Ovary (tissue), 9 donors: Measurements from ENCODE around the gene BRDT. TPM values are rescaled to one million over a fixed set of nuclear protein-coding genes. Genes with fewer than 3 reads are reported as not detected.

ENCODE experiments used
- DNase-seq, 5 donors: peaks; one replicate each; pipeline ENCODE4 v3.0.0-alpha.2; 2019 to 2020
- H3K27ac ChIP-seq, 2 donors: fragments of 200-600 bp; one replicate each; pipeline versions ENCODE4 v1.5.1 to v1.8.0; 2019 to 2022
- H3K27me3 ChIP-seq: fragments of 200-600 bp; one replicate; pipeline ENCODE4 v1.8.0; 2022
- H3K36me3 ChIP-seq: fragments of 200-600 bp; sonication (generic); one replicate; pipeline ENCODE4 v1.5.1; 2019
- H3K4me1 ChIP-seq: one replicate; pipeline ENCODE4 v1.8.1; 2013; ENCODE audit warnings: mild to moderate bottlenecking, moderate library complexity; ENCODE audit not compliant: insufficient read depth
- H3K4me3 ChIP-seq: fragments of 200-600 bp; sonication (generic); one replicate; pipeline ENCODE4 v1.5.1; 2017
- H3K9me3 ChIP-seq, 2 donors: fragments of 200-600 bp in 1 of 2; sonication (generic) in 1 of 2; one replicate each; pipeline versions ENCODE4 v1.5.1 to v1.8.1; 2013 to 2019; ENCODE audit warnings: mild to moderate bottlenecking in 1 of 2, moderate library complexity in 1 of 2
- CTCF ChIP-seq, 3 donors: fragments of 450-650 bp in 2 of 3; fragments of 200-600 bp in 1 of 3; IDR thresholded peaks; one replicate each; pipeline versions ENCODE4 v1.5.1 to v1.8.0; 2016 to 2022; ENCODE audit warnings: antibody characterized with exemption in 3 of 3, mild to moderate bottlenecking in 1 of 3
- EP300 ChIP-seq: sonication (generic); formaldehyde crosslinking; IDR thresholded peaks from one replicate; pipeline ENCODE4 v1.6.1; 2017; ENCODE audit warnings: antibody characterized with exemption
- POLR2A ChIP-seq: fragments of 450-650 bp; IDR thresholded peaks from one replicate; pipeline ENCODE4 v1.6.1; 2017; ENCODE audit warnings: antibody characterized with exemption, mild to moderate bottlenecking, moderate library complexity
- WGBS, 3 donors: extraction: QIAGEN DNeasy Blood & Tissue Kit in 1 of 3; methylation state at CpG; one replicate each; pipeline versions ENCODE4 v1.1.5 to v1.1.7; 2013 to 2017; 5-methylcytosine and 5-hydroxymethylcytosine counted together
- intact Hi-C, 4 donors: fragments of 100-400 bp; cut with DNase I; formaldehyde crosslinking; loops; one replicate each; pipeline versions ENCODE4 v1.11.0 to v1.15.1; 2022 to 2023
- polyA plus RNA-seq, 2 donors: library from polyadenylated mRNA; stranded (reverse); fragments of 200-250 nt in 1 of 2; fragments of 350-450 nt in 1 of 2; fragmentation: Illumina TruSeq in 1 of 2; extraction: RNeasy Lipid Tissue Mini Kit (QIAGEN cat#74804) in 1 of 2; gene quantifications; one replicate each; pipeline ENCODE4 v1.2.3, GENCODE V29; 2013 to 2014
- total RNA-seq, 7 donors: library from RNA; depleted of rRNA in 2 of 7; stranded (reverse); fragments of >200 nt in 2 of 7; fragmentation: NEBNext Ultra II Directional in 3 of 7; extraction: Animal tissue kit (Norgen Biotek cat#: 25700) in 3 of 7; gene quantifications; one replicate each; pipeline versions ENCODE4 v1.1.0 to v1.2.4, GENCODE V29; 2016 to 2023
- donor health status: DM: no; HTN: no; CAD: no; lungs with moderate emphysema.
- donor health status: DM: no; HTN: no; CAD: no.
- donor health status: Bipolar disorder and iron deficiency.
- donor health status: DM: yes; HTN: yes; CAD: no.
- donor health status: DM: no; HTN: no; CAD: no.
- donor health status: DM: yes; HTN: yes; CAD: no.

The BRDT gene
- total and polyA plus RNA-seq, 9 donors = 0.17 TPM; not detected in 8

- no peak for DNase-seq
- H3K4me3 ChIP-seq = no peak overlapping the region
- no peaks in the 10 kb centered on the region for H3K9me3 ChIP-seq
- no peaks in the 10 kb centered on the region for H3K27me3 ChIP-seq
- WGBS, 3 donors = 28 to 49% (median 32%) methylated on average over 2 of the region's 2 CpGs
- TF ChIP-seq POLR2A (no peak), CTCF (IDR thresholded peaks at IDR 0.05) (no peak), EP300 (no peak)
- H3K36me3 ChIP-seq = no peaks in the 10 kb centered on the region
- H3K27ac ChIP-seq = no peak overlapping the region
- intact Hi-C loops = loop anchor here in 1 of 4 donors (10.0 kb wide), 1 partner anchor 371 kb away; the partner anchor contains the start of genes GLMN and RPAP2
- H3K4me1 ChIP-seq = no peaks in the 10 kb centered on the region
These were observed 25.1 kb upstream of the BRDT start for GRCh38 chr1:91924146-91924545.

GRCh38 chr1:91925644-91926435 is 23.4 kb upstream of the BRDT start:
- TF ChIP-seq POLR2A (no peak), EP300 (no peak), CTCF (IDR thresholded peaks at IDR 0.05) (no peak)
- Histone ChIP-seq H3K4me3 (no peak overlapping the region), H3K27me3 (no peaks in the 10 kb centered on the region), H3K4me1 (no peaks in the 10 kb centered on the region), H3K9me3 (no peaks in the 10 kb centered on the region), H3K27ac (no peak overlapping the region), H3K36me3 (no peaks in the 10 kb centered on the region)
- intact Hi-C loops = loop anchor here (2.0 to 10.0 kb wide), 3 partner anchors 369 to 414 kb away; partner anchors contain the start of genes GLMN (in 1 of the 4) and RPAP2 (in 1 of the 4)
- DNase-seq = no peak
- WGBS, 3 donors = 67 to 71% (median 68%) methylated on average over 4 of the region's 4 CpGs

GRCh38 chr1:91928026-91928425 is 21.2 kb upstream of the BRDT start:
- H3K9me3 ChIP-seq = no peaks in the 10 kb centered on the region
- intact Hi-C loops = loop anchor here in 3 of 4 donors (5.0 to 10.0 kb wide), 2 partner anchors 367 to 416 kb away; partner anchors contain the start of genes GLMN (in 1 of the 3) and RPAP2 (in 1 of the 3)
- TF ChIP-seq CTCF (IDR thresholded peaks at IDR 0.05) (no peak), EP300 (no peak), POLR2A (no peak)
- no peaks in the 10 kb centered on the region for H3K36me3 ChIP-seq
- H3K4me1 ChIP-seq = no peaks in the 10 kb centered on the region
- no peak overlapping the region for H3K4me3 ChIP-seq
- no peak for DNase-seq
- H3K27ac ChIP-seq = no peak overlapping the region
- WGBS, 3 donors = 75 to 92% (median 89%) methylated on average over 2 of the region's 2 CpGs
- H3K27me3 ChIP-seq = no peaks in the 10 kb centered on the region

GRCh38 chr1:91929250-91929649 is 20.0 kb upstream of the BRDT start:
- intact Hi-C loops = loop anchor here in 3 of 4 donors (5.0 to 10.0 kb wide), 2 partner anchors 366 to 417 kb away; partner anchors contain the start of genes GLMN (in 1 of the 3) and RPAP2 (in 1 of the 3)

More at GRCh38 chr1:91929250-91929649, 20.0 kb upstream of the BRDT start:
- WGBS, 3 donors = 4 to 5% (median 4%) methylated on average over 2 of the region's 2 CpGs
- no peak overlapping the region for H3K4me3 ChIP-seq
- TF ChIP-seq POLR2A (no peak), CTCF (IDR thresholded peaks at IDR 0.05) (no peak), EP300 (no peak)
- H3K27ac ChIP-seq = no peak overlapping the region
- H3K4me1 ChIP-seq = no peaks in the 10 kb centered on the region
- H3K36me3 ChIP-seq = no peaks in the 10 kb centered on the region
- no peaks in the 10 kb centered on the region for H3K27me3 ChIP-seq
- H3K9me3 ChIP-seq = no peaks in the 10 kb centered on the region
- DNase-seq = peak in 4 of 5 donors; percentile 36 to 62 (median 40)
